ENCODE data around the gene RFPL4A. TPM values are rescaled to one million over a fixed set of nuclear protein-coding genes. Genes with fewer than 3 reads are reported as not detected.

RFPL4A gene
- total RNA-seq, 1 donor from 2014 or later: not detected

DNA sequence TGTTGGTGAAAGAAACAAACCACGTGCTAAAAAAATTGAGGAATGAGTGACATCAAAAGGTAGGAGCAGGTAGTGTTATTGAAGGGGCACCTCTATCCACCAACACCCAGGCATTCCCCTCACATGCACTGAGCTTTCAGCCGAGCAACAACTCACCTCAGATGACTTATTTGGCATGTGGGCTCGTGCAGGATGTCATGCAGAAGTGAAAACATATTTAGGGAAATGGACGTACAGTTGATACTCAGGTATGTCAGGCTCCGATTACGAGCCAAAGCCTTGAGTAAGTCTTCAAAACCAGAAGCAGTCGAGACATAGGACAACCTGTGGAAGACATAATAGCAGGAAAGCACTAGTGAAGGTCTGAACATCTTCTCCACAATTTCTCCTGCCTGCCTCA lies 42.5 kb downstream of the RFPL4A start:
- no peak for DNase-seq (ENCODE audit: extremely low read depth, low read depth, low spot score)

DNA sequence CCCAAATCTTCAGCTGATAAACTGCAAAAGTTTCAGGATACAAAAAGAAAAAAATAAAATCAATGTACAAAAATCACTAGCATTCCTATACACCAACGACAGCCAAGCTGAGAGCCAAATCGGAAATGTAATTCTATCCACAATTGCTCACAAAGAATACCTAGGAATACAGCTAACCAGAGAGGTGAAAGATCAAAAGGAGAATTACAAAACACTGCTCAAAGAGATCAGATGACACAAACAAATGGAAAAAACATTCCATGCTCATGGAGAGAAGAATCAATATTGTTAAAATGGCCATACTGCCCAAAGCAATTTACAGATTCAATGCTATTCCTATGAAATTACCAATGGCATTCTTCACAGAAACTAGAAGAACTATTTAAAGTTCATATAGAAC lies 43.4 kb downstream of the RFPL4A start:
- DNase-seq (ENCODE audit: extremely low read depth, low read depth, low spot score): no peak

DNA sequence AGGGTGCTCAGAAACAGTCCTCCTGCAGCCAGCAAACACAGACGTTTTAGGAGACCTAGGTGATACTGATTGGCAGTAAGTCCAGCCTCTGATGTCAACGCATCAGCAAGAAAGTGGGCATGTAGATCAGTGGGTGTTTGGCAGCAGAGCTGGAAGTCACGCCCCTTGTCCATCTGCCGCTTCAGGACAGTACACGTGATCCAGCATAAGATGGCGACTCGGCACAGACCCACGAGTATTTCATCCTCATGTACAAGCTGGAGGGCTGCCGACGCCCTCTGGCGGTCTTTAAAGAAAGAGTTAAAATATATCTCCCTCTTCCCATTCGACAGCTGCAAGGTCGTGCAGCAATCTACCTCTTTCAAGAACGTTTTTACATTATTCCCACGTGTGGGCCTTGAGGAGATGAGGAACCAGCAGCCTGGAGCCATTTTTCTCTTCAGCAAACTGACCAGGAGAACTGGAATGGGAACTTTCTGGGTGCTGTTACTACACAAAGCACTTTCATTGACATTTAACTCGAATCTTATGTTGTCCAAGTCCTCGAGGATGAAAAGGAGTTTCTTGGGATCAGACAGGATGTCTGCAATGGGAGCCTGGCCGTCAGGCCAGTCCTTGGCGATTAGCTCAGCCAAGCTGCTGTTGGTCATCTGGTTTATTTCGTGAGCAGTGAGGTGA lies 50.6 kb downstream of the RFPL4A start:
- no peak for DNase-seq (ENCODE audit: extremely low read depth, low read depth, low spot score)

DNA sequence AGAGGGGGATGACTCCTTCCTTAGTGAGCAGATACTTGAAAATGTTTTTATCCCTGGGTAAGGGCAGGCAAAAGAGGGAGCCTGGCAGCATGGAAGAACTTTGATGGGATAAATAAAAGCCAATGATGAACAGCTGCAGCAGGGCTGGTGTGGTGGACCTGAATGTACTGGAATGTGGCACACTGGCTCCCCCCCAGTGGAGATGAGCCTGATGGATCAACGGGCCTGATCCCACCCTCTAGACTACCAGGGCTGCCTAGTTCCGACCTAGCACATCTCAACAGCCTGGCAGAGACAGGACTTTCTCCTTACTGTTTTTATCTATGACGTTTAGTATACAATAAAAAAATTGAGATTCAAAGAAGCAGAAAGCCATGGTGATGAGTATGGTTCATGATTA lies 52.4 kb downstream of the RFPL4A start:
- DNase-seq (ENCODE audit: extremely low read depth, low read depth, low spot score): no peak

DNA sequence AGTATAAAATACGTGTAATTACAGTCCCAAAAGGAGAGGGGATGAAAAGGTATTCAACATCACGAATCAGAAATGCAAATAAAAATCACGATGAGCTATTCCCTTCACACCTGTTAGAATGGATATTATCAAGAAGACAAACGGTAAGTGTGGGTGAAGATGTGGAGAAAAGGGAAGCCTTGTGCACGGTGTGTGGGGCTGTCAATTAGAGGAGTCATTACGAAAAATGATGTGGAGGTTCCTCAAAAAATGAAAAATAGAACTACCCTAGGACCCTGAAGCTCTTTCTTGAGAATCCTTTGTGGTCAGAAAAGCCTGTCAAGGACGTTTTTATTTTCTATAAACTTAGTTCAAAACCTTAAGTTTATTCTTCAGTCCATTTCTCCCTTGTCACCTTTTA lies 53.6 kb downstream of the RFPL4A start:
- no peak for DNase-seq (ENCODE audit: extremely low read depth, low read depth, low spot score)

Other genes starting within 250 kb of the RFPL4A start
- not detected in 2 replicates for gene SBK2, start 222.0 kb upstream of the RFPL4A start, total RNA-seq
- 1.3 and 1.5 TPM in 2 replicates for gene SBK3, start 213.6 kb upstream of the RFPL4A start, total RNA-seq
- 9.2 and 9.5 TPM in 2 replicates for gene ZNF579, start 178.2 kb upstream of the RFPL4A start, total RNA-seq
- gene FIZ1, start 159.6 kb upstream of the RFPL4A start, total RNA-seq: 4.4 and 4.7 TPM in 2 replicates
- gene ZNF524, start 158.8 kb upstream of the RFPL4A start, total RNA-seq: 24.6 and 42.1 TPM in 2 replicates
- 5.7 and 13.1 TPM in 2 replicates for gene ZNF865, start 153.4 kb upstream of the RFPL4A start, total RNA-seq
- 2.0 and 3.9 TPM in 2 replicates for gene ZNF784, start 134.5 kb upstream of the RFPL4A start, total RNA-seq
- gene ZNF580, start 118.1 kb upstream of the RFPL4A start, total RNA-seq: 18.3 and 28.9 TPM in 2 replicates
- 22.8 and 39.4 TPM in 2 replicates for gene ZNF581, start 115.4 kb upstream of the RFPL4A start, total RNA-seq
- 24.0 and 28.7 TPM in 2 replicates for gene CCDC106, start 110.9 kb upstream of the RFPL4A start, total RNA-seq
- gene U2AF2, start 104.1 kb upstream of the RFPL4A start, total RNA-seq: 111 and 150 TPM in 2 replicates
- 162 and 201 TPM in 2 replicates for gene EPN1, start 83.9 kb upstream of the RFPL4A start, total RNA-seq
- not detected in 2 replicates for gene NLRP9, start 20.7 kb upstream of the RFPL4A start, total RNA-seq
- gene RFPL4AL1, start 10.0 kb downstream of the RFPL4A start, total RNA-seq: not detected in 2 replicates
- not detected in 2 replicates for gene NLRP11, start 72.9 kb downstream of the RFPL4A start, total RNA-seq
- gene NLRP4, start 77.4 kb downstream of the RFPL4A start, total RNA-seq: not detected in 2 replicates
- not detected in 2 replicates for gene NLRP13, start 173.2 kb downstream of the RFPL4A start, total RNA-seq
- not detected in 2 replicates for gene NLRP8, start 188.7 kb downstream of the RFPL4A start, total RNA-seq
- not detected in 2 replicates for gene NLRP5, start 227.7 kb downstream of the RFPL4A start, total RNA-seq

Measured in glomerular endothelial cell (primary cell).